Neuron (in vitro differentiated cells): ENCODE measurements around the gene CA10.

Experiments used
- H2AFZ ChIP-seq: one replicate; pipeline ENCODE4 v1.6.1; 2013; ENCODE audit warnings: low read depth, mild to moderate bottlenecking, inconsistent platforms, low read length, moderate library complexity
- H3K27me3 ChIP-seq: one replicate; pipeline ENCODE4 v1.6.1; 2013; ENCODE audit warnings: low read length; ENCODE audit not compliant: insufficient read depth
- H3K36me3 ChIP-seq: one replicate; pipeline ENCODE4 v1.6.1; 2013; ENCODE audit warnings: low read length; ENCODE audit not compliant: insufficient read depth
- H3K4me1 ChIP-seq: one replicate; pipeline ENCODE4 v1.6.1; 2013; ENCODE audit warnings: low read length; ENCODE audit not compliant: insufficient read depth
- H3K4me3 ChIP-seq: 2 replicates; pipeline ENCODE4 v1.5.1; 2013; ENCODE audit warnings: mild to moderate bottlenecking, low read length, moderate library complexity
- H3K9me3 ChIP-seq: one replicate; pipeline ENCODE4 v1.6.1; 2013; ENCODE audit warnings: low read length

CA10 gene

DNA sequence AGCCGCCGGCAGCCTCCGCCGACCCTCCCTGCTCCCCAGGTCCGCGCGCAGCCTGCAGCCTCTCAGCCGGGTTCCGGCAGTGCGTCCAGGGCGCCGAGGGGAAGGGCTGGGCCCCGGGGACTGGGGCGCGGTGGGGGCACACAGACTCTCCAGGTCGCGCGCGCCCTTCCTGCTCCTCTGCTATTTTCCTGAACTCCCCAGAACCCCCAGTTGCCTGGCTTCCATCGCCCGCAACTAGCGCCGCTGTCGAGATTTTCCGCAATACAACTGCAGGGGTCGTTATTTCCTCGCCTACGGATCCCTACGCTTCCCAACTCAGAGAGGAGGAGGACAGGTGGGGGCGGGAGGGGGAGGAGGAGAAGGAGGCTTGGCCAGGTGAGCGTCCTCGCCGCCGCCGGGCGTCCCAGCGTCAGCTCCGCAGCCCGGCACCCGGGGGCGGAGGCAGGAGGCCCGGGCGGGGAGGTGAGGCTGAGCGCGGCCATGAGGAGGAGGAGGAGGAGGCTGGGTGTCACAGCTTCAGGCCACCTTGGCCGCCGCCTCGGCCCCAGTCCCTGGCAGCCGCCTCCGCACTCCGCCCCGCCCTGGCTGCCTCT, at the start of gene CA10:
CA10 (minus strand) TSS at position 265 of the 593 bp plus-strand sequence.
- H3K4me1 ChIP-seq, result no peaks in the 10 kb centered on the region
- H3K27me3 ChIP-seq, result peaks cover 69% of the 10 kb centered on the region
- peak within 1 kb of the TSS; percentile 28 for H2AFZ ChIP-seq
- no peaks in the 10 kb centered on the region for H3K36me3 ChIP-seq
- no peaks in the 10 kb centered on the region for H3K9me3 ChIP-seq
- no peak within 1 kb of the TSS for H3K4me3 ChIP-seq

DNA sequence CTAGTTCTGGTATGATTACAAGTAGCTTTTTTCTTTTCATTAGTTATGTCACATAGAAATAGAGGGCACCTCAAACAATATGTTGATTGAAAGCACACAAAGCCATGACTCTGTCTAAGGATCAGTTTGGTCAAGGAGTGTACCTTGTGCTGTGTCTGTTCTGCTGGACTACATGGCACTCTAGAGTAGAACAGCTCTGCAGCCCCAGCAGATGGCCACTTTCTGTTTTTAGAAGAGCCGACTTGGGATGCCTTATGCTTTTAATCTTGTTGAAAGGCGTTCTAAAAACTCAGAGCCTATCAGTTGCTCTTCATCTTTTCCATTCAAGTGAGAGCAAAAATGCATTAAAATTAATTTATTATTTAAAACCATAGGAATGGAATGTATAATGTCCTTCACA, 49.3 kb upstream of the CA10 start:
- H2AFZ ChIP-seq, result no peak overlapping the region
- no peaks in the 10 kb centered on the region for H3K4me1 ChIP-seq
- H3K9me3 ChIP-seq, result no peaks in the 10 kb centered on the region
- no peaks in the 10 kb centered on the region for H3K36me3 ChIP-seq
- no peaks in the 10 kb centered on the region for H3K27me3 ChIP-seq
- H3K4me3 ChIP-seq, result no peak overlapping the region

DNA sequence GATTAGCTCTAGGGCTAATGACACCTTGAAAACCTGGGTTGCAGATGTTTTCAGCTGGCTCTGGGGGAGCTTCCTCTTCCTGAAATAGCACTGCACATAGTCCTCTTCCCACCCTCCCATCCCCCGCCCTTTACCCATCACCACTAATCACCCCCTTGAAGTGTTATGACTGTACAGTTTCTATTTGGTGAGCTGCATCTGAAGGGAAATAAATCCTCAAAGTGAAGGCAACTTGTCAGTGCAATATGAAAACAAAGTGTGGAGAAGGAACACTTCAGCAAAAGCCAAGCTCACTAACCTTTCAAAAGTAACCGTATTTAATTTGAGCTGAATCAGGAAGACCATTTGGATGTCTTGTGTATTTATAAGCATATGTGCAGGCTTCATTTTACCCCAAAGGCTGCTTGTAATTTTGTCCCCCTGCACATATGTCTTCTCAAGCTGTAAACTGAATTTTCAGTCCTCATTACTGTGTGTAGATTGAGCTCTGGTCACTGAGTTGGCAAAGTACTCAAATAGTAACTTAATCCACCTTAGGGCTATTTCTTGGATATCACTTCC, 44.1 kb upstream of the CA10 start:
- no peaks in the 10 kb centered on the region for H3K9me3 ChIP-seq

DNA sequence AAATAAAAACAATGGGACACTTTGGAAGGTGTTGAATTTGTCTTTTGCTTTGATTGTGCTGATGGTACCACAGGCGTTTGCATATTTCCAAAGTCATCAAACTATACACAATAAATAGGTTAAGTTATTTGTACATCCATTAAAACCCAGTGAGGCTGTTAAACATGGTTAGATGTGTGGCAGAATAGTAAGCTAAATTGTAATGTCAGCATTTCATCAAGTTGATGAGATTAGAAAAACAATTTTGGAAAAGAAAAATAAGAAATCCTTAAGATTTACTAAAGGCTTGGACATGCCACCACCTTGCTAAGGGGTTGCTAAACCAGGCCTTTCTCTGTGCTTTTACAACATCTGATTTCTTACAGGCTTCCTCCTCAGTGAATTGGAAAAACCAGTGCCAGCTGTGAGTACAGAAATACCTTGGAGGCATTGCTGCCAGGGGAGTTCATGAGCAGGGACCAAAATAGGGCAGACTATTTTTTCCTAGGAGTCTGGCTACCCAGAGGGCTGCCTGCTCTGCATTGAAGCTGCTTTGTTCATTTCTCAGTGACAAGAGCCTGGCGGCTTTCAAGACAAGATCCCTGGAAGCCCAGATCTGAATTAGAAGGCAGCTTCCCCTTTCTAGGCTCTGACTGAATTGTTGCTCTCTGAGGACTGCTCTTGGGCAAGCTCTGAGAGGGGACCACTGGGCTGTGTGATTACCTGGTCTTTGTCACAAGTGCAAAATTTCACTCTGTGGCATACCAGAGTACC, 43.4 kb upstream of the CA10 start:
- no peaks in the 10 kb centered on the region for H3K36me3 ChIP-seq
- H3K4me1 ChIP-seq, result no peaks in the 10 kb centered on the region

More for the DNA sequence above, 44.1 kb upstream of the CA10 start:
- H3K4me1 ChIP-seq, result no peaks in the 10 kb centered on the region
- H2AFZ ChIP-seq, result no peak overlapping the region
- H3K27me3 ChIP-seq, result no peaks in the 10 kb centered on the region
- no peak overlapping the region for H3K4me3 ChIP-seq
- no peaks in the 10 kb centered on the region for H3K36me3 ChIP-seq

DNA sequence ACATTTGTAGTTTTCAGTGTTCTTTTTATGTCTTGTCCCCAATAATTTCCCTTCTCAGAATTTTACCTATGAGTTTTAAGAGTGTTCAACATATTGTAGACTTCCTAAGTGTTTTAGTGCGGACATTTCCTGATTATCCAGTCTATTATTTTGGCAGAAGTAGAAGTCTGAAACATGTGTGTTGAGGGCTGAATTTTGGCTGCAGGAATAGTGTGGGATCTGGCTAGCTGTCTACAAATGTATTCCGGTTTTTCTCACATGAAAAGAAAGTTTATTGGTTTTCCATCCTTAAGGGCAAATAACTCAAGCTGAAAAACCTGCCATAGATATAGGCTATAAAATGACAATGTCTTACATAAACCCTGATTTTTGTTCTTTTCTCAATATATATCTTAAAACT, 33.0 kb upstream of the CA10 start:
- H2AFZ ChIP-seq, result no peak overlapping the region
- no peaks in the 10 kb centered on the region for H3K36me3 ChIP-seq
- H3K4me3 ChIP-seq, result no peak overlapping the region
- H3K27me3 ChIP-seq, result no peaks in the 10 kb centered on the region
- no peaks in the 10 kb centered on the region for H3K4me1 ChIP-seq
- no peaks in the 10 kb centered on the region for H3K9me3 ChIP-seq

More for the DNA sequence above, 43.4 kb upstream of the CA10 start:
- no peaks in the 10 kb centered on the region for H3K9me3 ChIP-seq
- no peak overlapping the region for H3K4me3 ChIP-seq
- H3K27me3 ChIP-seq, result no peaks in the 10 kb centered on the region
- no peak overlapping the region for H2AFZ ChIP-seq

DNA sequence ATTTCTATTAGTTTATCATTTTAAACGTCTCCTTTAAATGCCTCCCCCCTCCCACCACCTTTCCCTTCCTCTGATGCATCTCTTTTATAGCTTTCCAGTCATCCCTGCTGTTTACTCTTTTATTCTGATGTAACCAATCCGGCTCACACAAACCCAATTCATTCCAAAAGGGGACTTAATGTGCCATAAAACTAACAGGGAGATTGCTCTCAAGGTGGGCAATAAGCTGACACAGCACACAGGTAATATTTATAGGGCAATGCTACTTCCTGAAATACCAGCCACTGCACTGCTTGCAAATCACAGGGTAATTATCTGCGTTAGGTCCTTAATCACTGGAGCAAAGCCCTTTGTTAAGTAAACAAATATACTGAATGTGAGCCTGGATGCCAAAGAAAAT, 23.3 kb upstream of the CA10 start:
- no peaks in the 10 kb centered on the region for H3K4me1 ChIP-seq
- H2AFZ ChIP-seq, result no peak overlapping the region
- no peaks in the 10 kb centered on the region for H3K36me3 ChIP-seq
- no peak overlapping the region for H3K4me3 ChIP-seq
- no peaks in the 10 kb centered on the region for H3K9me3 ChIP-seq
- H3K27me3 ChIP-seq, result peaks cover 3% of the 10 kb centered on the region

DNA sequence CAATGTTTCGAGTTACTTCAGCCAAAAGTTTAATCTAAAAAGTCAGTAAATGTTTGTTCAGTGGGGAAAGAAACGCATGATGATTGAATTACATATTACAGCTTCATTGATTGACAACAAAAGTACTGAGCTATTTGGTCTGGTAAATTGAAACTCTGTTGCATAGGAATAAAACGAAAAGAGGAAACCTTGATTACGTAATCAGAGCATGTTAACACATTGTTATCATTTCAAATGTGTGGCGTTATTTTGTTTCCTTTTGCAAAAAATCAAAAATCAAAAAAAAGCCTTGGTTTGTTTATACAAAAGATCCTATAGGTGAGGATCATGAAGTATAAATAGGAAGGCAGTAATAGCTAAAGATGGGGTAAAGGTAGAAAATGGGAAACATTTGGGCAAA, 19.5 kb upstream of the CA10 start:
- no peaks in the 10 kb centered on the region for H3K4me1 ChIP-seq
- no peaks in the 10 kb centered on the region for H3K9me3 ChIP-seq
- peaks cover 3% of the 10 kb centered on the region for H3K27me3 ChIP-seq
- H2AFZ ChIP-seq, result no peak overlapping the region
- no peaks in the 10 kb centered on the region for H3K36me3 ChIP-seq
- no peak overlapping the region for H3K4me3 ChIP-seq

DNA sequence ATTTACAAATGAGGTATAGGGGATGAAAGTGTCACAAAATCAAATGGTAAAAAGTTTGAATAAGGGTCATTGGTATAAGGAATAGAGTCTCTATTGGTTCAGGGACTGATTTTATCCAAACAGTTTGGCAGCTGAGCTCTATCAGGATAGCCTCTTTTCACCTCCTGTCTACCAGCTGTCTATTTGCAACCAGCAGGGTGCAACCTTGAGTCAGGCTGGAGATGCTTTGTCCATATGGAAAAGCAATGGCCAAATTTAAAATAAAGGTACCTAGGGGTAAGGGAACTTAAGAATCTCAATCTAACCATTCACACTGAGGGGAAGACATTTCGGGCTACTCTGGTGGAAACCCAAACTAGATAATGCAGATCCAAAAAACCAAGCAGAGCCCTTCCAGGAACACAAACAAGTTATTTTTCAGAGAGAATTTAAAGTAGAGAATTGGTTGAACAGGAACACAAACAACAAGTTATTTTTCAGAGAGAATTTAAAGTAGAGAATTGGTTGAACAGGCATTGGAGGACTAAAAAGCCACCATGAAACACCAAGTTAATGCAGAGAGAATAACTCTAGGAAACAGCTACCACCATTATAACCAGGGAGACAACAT, 12.6 kb upstream of the CA10 start:
- H3K27me3 ChIP-seq, result no peaks in the 10 kb centered on the region
- no peaks in the 10 kb centered on the region for H3K4me1 ChIP-seq
- no peak overlapping the region for H2AFZ ChIP-seq
- H3K36me3 ChIP-seq, result no peaks in the 10 kb centered on the region
- no peak overlapping the region for H3K4me3 ChIP-seq
- H3K9me3 ChIP-seq, result no peaks in the 10 kb centered on the region

DNA sequence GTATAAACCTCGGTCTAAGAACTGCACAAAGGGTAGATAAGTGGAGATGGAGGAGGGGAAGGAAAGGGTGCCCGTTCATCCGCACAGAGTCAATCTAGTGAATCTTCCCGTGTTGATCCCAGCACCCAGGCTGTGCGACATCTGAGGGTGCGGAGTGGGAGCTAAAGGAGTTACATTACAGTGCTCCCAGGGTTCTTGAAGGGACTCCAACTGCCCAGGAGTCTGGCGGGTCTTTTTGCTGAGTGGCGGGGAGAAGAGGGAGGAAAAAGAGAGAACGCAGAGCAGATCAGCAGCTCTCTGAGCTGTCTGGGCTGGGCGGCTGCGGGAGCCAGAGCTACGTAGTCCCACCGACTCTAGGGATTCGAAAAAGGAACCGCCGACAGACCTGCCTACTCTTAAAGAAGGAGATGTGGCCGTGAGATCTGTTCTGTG, 1.6 kb upstream of the CA10 start:
- H3K4me3 ChIP-seq, result no peak overlapping the region
- no peak overlapping the region for H2AFZ ChIP-seq
- no peaks in the 10 kb centered on the region for H3K9me3 ChIP-seq
- H3K27me3 ChIP-seq, result peaks cover 67% of the 10 kb centered on the region
- no peaks in the 10 kb centered on the region for H3K4me1 ChIP-seq
- H3K36me3 ChIP-seq, result no peaks in the 10 kb centered on the region

DNA sequence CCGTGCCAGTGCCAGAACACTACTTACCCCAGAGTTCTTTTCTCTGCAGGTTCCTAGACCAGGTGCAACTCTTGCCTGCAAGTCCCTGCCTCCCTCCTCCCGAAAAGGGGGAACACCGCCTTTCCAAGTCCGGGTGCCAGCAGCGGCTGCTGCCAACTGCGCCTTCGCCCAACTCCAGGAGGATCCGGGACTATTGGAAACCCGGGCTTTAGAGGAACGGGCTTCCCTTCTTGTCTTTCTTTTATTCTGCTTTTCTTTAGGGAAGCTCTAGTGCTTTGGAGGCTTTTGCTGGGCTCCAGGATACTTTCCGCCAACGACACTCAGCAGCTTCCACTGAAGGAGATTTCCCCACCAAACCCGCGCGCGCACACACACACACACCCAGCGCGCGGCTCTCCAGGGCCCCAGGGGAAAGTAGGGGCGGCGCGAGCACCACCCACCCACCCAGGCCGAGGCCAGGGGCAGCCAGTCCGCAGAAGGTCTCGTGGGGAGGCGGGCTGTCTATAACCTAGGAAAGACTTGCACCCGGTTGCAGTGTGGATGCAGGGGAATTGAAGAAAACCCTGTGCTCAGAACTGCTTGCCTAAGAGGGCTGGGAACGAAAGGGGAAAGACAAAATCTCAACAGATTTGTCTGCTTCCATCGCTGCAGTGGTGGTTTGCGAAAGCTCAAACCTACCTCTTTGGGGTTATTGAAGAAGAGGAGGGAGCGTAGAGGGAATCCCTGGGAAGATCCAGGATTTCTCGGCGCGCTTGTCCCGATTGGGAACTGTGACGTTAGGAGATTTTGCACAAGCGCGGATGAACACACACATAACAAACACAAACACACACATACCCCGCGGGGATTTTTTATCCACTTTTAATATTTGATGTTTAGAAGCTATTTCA, 977 bp upstream of the CA10 start:
- peaks cover 69% of the 10 kb centered on the region for H3K27me3 ChIP-seq
- no peaks in the 10 kb centered on the region for H3K36me3 ChIP-seq
- H3K9me3 ChIP-seq, result no peaks in the 10 kb centered on the region
- H3K4me1 ChIP-seq, result no peaks in the 10 kb centered on the region
- no peak overlapping the region for H3K4me3 ChIP-seq
- no peak overlapping the region for H2AFZ ChIP-seq

DNA sequence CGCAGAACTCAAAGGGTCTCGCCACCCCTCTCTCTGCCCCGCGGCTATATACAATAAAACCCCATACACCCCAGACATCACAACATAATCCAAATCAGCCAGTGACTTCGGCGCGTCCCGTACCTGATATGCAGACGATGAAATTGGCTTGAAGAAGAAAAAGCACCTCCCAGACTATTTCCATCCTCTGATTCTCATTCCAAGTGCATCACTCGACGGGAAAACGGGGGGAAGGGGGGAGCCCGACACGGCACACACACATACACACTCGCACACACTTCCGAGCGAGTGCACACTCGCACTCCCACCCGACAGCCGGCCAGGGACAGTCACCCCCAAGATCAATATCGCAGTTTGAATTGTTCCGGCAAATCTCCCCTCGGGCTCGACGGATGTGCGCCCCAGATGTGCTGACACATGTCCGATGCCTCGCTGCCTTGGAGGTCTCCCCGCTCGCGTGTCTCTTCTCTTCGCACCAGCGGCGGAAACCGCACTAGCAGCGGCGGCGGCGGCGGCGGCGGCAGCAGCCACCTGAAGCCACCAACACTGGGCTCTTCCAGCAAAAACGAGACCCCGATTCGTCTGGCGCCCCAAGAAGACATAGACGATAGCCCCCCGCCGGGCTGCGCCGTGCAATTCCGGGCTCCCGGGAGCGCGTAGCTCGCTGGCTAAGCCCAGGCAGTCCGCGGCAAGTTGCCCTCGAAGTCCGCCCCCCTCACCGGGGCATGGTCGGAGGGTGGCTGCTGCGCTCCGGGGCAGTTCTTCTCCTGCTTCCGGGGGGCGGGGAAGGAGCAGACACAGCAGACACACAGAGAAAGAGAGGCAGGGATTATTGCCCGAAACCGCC, 688 bp downstream of the CA10 start:
- H3K27me3 ChIP-seq, result peaks cover 69% of the 10 kb centered on the region
- no peak overlapping the region for H3K4me3 ChIP-seq
- no peaks in the 10 kb centered on the region for H3K36me3 ChIP-seq
- peak overlapping the region; percentile 28 for H2AFZ ChIP-seq
- H3K9me3 ChIP-seq, result no peaks in the 10 kb centered on the region
- H3K4me1 ChIP-seq, result no peaks in the 10 kb centered on the region
